Liver (tissue), 9 donors: ENCODE measurements around the gene FBXO31. TPM values are rescaled to one million over a fixed set of nuclear protein-coding genes. Genes with fewer than 3 reads are reported as not detected.
A peak's percentile ranks its signal among the peaks of the same experiment; 100 is the strongest.

Experiments
- DNase-seq: peaks from one replicate; pipeline ENCODE4 v3.0.0-alpha.2; 2017; ENCODE audit warnings: low spot score
- H3K27ac ChIP-seq, 2 donors: one replicate each; pipeline ENCODE4 v1.7.0; 2013; ENCODE audit warnings: inconsistent platforms in 2 of 2, low read length in 2 of 2, control low read depth in 1 of 2, low read depth in 1 of 2, mild to moderate bottlenecking in 1 of 2
- H3K27me3 ChIP-seq, 4 donors: one replicate each; pipeline versions ENCODE4 v1.6.1 to v1.7.0; 2013; ENCODE audit warnings: low read length in 3 of 4, inconsistent platforms in 1 of 4, mild to moderate bottlenecking in 1 of 4, moderate library complexity in 1 of 4; ENCODE audit not compliant: control insufficient read depth in 4 of 4, insufficient read depth in 4 of 4
- H3K36me3 ChIP-seq, 4 donors: one replicate each; pipeline versions ENCODE4 v1.6.1 to v1.7.0; 2013; ENCODE audit warnings: low read length in 3 of 4, mild to moderate bottlenecking in 3 of 4, low read depth in 1 of 4, moderate library complexity in 1 of 4; ENCODE audit not compliant: control insufficient read depth in 4 of 4, insufficient read depth in 3 of 4
- H3K4me1 ChIP-seq, 4 donors: one replicate each; pipeline versions ENCODE4 v1.6.1 to v1.7.0; 2013; ENCODE audit warnings: low read length in 3 of 4, mild to moderate bottlenecking in 3 of 4, moderate library complexity in 1 of 4; ENCODE audit not compliant: control insufficient read depth in 4 of 4, insufficient read depth in 4 of 4
- H3K4me3 ChIP-seq, 3 donors: one replicate each; pipeline versions ENCODE4 v1.6.1 to v1.7.0; 2013; ENCODE audit warnings: low read length in 3 of 3, control low read depth in 1 of 3, low read depth in 1 of 3, mild to moderate bottlenecking in 1 of 3
- H3K9ac ChIP-seq, 2 donors: one replicate each; pipeline ENCODE4 v1.7.0; 2013; ENCODE audit warnings: low read length in 2 of 2, mild to moderate bottlenecking in 2 of 2, moderate library complexity in 2 of 2, control low read depth in 1 of 2, low read depth in 1 of 2
- H3K9me3 ChIP-seq, 4 donors: one replicate each; pipeline versions ENCODE4 v1.6.1 to v1.7.0; 2013; ENCODE audit warnings: low read length in 3 of 4; ENCODE audit not compliant: control insufficient read depth in 4 of 4
- FOXA1 ChIP-seq: IDR thresholded peaks from 2 replicates; pipeline ENCODE4 v1.6.1; 2016; ENCODE audit warnings: antibody characterized with exemption
- FOXA2 ChIP-seq: IDR thresholded peaks from 2 replicates; pipeline ENCODE4 v1.6.1; 2016; ENCODE audit warnings: antibody characterized with exemption
- GABPA ChIP-seq, 2 donors: IDR thresholded peaks in 1 of 2; conservative IDR thresholded peaks in 1 of 2; 2 replicates each; pipeline ENCODE4 v1.6.1; 2016; ENCODE audit warnings: antibody characterized with exemption in 2 of 2, mild to moderate bottlenecking in 1 of 2, moderate library complexity in 1 of 2
- HNF4A ChIP-seq, 2 donors: conservative IDR thresholded peaks; 2 replicates each; pipeline ENCODE4 v1.6.1; 2016; ENCODE audit warnings: antibody characterized with exemption in 2 of 2, mild to moderate bottlenecking in 2 of 2
- NR2F2 ChIP-seq: IDR thresholded peaks from 2 replicates; pipeline ENCODE4 v1.6.1; 2016; ENCODE audit warnings: antibody characterized with exemption
- RAD21 ChIP-seq, 2 donors: IDR thresholded peaks; 2 replicates each; pipeline ENCODE4 v1.6.1; 2016; ENCODE audit warnings: antibody characterized with exemption in 2 of 2, mild to moderate bottlenecking in 2 of 2
- RXRA ChIP-seq, 2 donors: IDR thresholded peaks; 2 replicates each; pipeline ENCODE4 v1.6.1; 2017 to 2018; ENCODE audit warnings: antibody characterized with exemption in 2 of 2, mild to moderate bottlenecking in 1 of 2
- SP1 ChIP-seq: IDR thresholded peaks from 2 replicates; pipeline ENCODE4 v1.6.1; 2018; ENCODE audit warnings: antibody characterized with exemption, mild to moderate bottlenecking
- YY1 ChIP-seq: IDR thresholded peaks from 2 replicates; pipeline ENCODE4 v1.6.1; 2016; ENCODE audit warnings: antibody characterized with exemption, mild to moderate bottlenecking
- WGBS: extraction: QIAGEN DNeasy Blood & Tissue Kit; methylation state at CpG from one replicate; pipeline ENCODE4 v1.1.7; 2013; 5-methylcytosine and 5-hydroxymethylcytosine counted together
- polyA plus RNA-seq, 2 donors: library from polyadenylated mRNA; stranded (reverse) in 1 of 2; unstranded in 1 of 2; fragments of 200-250 nt in 1 of 2; fragments of >200 nt in 1 of 2; fragmentation: Nextera tagmentation in 1 of 2; extraction: Ambion mirVana in 1 of 2; gene quantifications; one replicate each; pipeline versions ENCODE4 v1.2.1 to v1.2.3, GENCODE V29; 2013 to 2015
- total RNA-seq, 2 donors: library from RNA; depleted of rRNA; stranded (reverse); fragments of >200 nt; gene quantifications; one replicate each; pipeline ENCODE4 v1.2.3, GENCODE V29; 2014
- TF ChIP-seq, protein P1 (sequence below): fragments of 150-350 bp; IDR thresholded peaks from 2 replicates; pipeline ENCODE4 v1.5.1; 2017; ENCODE audit warnings: improper control_type of control experiment, low read depth, low read length; ENCODE audit not compliant: missing input control
- TF ChIP-seq, protein P2 (sequence below): IDR thresholded peaks from 2 replicates; pipeline ENCODE4 v1.6.1; 2016; ENCODE audit warnings: antibody characterized with exemption, mild to moderate bottlenecking
- TF ChIP-seq, protein P3 (sequence below): IDR thresholded peaks from 2 replicates; pipeline ENCODE4 v1.6.1; 2016; ENCODE audit warnings: antibody characterized with exemption
- TF ChIP-seq, protein P4 (sequence below): IDR thresholded peaks from 2 replicates; pipeline ENCODE4 v1.6.1; 2016; ENCODE audit warnings: antibody characterized with exemption
- donor health status: healthy.
- donor health status: healthy.
- donor health status: healthy.
- donor health status: healthy.
- donor health status: healthy.

The FBXO31 gene
- total and polyA plus RNA-seq, 4 donors, result 13.2 to 30.3 (median 18.1) TPM

DNA sequence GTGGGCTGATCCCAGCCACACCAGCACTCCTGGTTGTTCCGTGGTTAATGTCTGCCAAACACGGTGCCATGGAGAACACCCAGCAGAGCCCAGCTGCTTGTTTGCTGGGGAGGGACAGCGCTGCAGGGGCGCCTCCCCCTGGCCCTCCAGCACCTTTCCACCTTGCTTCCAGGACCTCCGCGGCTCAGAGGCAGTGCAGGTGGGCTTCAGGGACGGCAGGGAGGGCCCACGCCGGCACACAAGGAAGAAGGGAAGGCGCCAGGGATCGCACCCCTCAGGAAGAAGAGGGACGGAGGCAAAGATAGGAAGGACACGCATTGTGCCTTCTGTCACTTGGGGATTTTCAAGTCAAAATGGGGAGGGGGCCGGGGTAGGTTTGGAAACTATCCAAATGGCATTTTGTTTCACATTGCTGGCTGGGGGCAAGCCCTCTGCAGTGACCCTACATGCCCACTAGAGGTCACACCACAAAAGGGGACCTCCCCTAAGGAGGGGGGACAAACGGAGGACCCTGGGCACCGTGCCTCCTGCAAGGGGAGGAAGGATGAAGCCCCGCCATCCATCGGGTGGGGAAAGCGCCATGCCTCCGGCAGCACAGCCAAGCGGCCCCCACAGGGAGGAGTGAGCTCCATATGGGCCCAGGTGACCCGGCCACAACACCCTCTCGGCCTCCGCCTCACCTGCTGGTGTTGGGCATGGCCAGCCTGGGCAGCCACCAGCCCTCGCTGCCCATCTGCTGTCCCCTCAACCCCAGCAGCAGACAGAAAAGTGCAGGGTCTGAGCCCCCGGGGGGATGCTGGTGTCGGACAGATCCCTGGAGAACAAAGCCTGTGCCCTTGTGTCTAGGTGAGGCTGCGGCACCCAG lies 58.9 kb downstream of the FBXO31 start:
- Histone ChIP-seq H3K4me3 (no peak overlapping the region), H3K4me1 (peaks cover 0 to 3% (median 0%) of the 10 kb centered on the region in 4 donors), H3K9ac (no peak overlapping the region), H3K36me3 (peaks cover 0 to 15% (median 1%) of the 10 kb centered on the region in 4 donors), H3K27me3 (no peaks in the 10 kb centered on the region), H3K27ac (no peak overlapping the region), H3K9me3 (no peaks in the 10 kb centered on the region)
- TF ChIP-seq, protein P1, sequence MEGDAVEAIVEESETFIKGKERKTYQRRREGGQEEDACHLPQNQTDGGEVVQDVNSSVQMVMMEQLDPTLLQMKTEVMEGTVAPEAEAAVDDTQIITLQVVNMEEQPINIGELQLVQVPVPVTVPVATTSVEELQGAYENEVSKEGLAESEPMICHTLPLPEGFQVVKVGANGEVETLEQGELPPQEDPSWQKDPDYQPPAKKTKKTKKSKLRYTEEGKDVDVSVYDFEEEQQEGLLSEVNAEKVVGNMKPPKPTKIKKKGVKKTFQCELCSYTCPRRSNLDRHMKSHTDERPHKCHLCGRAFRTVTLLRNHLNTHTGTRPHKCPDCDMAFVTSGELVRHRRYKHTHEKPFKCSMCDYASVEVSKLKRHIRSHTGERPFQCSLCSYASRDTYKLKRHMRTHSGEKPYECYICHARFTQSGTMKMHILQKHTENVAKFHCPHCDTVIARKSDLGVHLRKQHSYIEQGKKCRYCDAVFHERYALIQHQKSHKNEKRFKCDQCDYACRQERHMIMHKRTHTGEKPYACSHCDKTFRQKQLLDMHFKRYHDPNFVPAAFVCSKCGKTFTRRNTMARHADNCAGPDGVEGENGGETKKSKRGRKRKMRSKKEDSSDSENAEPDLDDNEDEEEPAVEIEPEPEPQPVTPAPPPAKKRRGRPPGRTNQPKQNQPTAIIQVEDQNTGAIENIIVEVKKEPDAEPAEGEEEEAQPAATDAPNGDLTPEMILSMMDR, result peak; percentile 70
- TF ChIP-seq, protein P2, sequence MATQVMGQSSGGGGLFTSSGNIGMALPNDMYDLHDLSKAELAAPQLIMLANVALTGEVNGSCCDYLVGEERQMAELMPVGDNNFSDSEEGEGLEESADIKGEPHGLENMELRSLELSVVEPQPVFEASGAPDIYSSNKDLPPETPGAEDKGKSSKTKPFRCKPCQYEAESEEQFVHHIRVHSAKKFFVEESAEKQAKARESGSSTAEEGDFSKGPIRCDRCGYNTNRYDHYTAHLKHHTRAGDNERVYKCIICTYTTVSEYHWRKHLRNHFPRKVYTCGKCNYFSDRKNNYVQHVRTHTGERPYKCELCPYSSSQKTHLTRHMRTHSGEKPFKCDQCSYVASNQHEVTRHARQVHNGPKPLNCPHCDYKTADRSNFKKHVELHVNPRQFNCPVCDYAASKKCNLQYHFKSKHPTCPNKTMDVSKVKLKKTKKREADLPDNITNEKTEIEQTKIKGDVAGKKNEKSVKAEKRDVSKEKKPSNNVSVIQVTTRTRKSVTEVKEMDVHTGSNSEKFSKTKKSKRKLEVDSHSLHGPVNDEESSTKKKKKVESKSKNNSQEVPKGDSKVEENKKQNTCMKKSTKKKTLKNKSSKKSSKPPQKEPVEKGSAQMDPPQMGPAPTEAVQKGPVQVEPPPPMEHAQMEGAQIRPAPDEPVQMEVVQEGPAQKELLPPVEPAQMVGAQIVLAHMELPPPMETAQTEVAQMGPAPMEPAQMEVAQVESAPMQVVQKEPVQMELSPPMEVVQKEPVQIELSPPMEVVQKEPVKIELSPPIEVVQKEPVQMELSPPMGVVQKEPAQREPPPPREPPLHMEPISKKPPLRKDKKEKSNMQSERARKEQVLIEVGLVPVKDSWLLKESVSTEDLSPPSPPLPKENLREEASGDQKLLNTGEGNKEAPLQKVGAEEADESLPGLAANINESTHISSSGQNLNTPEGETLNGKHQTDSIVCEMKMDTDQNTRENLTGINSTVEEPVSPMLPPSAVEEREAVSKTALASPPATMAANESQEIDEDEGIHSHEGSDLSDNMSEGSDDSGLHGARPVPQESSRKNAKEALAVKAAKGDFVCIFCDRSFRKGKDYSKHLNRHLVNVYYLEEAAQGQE, result no peak
- TF ChIP-seq RXRA (IDR thresholded peaks at IDR 0.05), result no peak
- no peak for TF ChIP-seq GABPA (IDR thresholded peaks at IDR 0.05 in 1 of 2, conservative IDR thresholded peaks at IDR 0.05 in 1 of 2)
- TF ChIP-seq NR2F2, result no peak
- no peak for TF ChIP-seq SP1
- TF ChIP-seq, protein P3, sequence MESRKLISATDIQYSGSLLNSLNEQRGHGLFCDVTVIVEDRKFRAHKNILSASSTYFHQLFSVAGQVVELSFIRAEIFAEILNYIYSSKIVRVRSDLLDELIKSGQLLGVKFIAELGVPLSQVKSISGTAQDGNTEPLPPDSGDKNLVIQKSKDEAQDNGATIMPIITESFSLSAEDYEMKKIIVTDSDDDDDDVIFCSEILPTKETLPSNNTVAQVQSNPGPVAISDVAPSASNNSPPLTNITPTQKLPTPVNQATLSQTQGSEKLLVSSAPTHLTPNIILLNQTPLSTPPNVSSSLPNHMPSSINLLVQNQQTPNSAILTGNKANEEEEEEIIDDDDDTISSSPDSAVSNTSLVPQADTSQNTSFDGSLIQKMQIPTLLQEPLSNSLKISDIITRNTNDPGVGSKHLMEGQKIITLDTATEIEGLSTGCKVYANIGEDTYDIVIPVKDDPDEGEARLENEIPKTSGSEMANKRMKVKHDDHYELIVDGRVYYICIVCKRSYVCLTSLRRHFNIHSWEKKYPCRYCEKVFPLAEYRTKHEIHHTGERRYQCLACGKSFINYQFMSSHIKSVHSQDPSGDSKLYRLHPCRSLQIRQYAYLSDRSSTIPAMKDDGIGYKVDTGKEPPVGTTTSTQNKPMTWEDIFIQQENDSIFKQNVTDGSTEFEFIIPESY, result no peak
- TF ChIP-seq YY1, result no peak
- peak; percentile 54 to 75 for TF ChIP-seq RAD21 (IDR thresholded peaks at IDR 0.05)
- DNase-seq, result peak; percentile 49
- 67% methylated on average over 28 of the region's 28 CpGs for WGBS

DNA sequence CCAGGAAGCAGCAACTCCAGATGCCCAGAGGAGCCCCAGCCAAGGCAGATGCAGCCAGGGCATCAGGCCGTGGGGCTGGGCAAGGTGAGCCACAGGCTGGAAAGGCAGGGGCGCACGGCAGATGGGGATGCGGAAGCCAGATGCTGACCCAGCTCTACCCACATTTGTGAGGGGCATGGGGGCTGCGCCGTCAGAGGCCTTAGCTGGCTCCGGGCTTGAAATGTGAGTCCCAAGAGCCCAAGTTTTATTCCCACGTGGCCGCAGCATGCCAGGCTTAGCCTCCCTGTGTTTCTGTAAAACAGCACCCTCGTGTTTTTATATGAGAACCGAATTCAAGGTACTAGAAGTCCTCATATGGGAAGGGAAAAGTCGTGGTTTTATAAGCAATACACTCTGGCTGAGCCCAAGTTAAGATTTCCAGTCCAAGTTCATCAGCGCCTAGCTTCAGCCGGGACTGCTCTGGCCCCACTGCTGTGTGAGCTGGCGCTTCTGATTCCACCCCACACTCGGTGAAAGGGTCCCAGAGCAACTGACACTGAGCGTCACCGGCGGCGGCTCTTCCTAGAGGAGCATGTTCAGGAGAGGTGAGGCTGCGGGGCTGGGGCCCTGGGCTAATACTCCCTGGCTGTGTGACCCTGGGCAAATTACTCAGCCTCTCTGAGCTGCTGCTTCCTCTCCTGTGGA lies 59.7 kb downstream of the FBXO31 start:
- Histone ChIP-seq H3K27me3 (no peaks in the 10 kb centered on the region), H3K36me3 (peaks cover 0 to 8% (median 0%) of the 10 kb centered on the region in 4 donors), H3K9ac (no peak overlapping the region), H3K27ac (no peak overlapping the region), H3K9me3 (no peaks in the 10 kb centered on the region), H3K4me3 (no peak overlapping the region), H3K4me1 (peaks cover 0 to 3% (median under 1%) of the 10 kb centered on the region in 4 donors)
- DNase-seq, result no peak
- WGBS, result 91% methylated on average over 21 of the region's 21 CpGs
- TF ChIP-seq FOXA1 (no peak), HNF4A (conservative IDR thresholded peaks at IDR 0.05) (no peak), YY1 (no peak), RAD21 (IDR thresholded peaks at IDR 0.05) (no peak), FOXA2 (no peak)
- TF ChIP-seq, protein P2, result no peak
- TF ChIP-seq, protein P4, sequence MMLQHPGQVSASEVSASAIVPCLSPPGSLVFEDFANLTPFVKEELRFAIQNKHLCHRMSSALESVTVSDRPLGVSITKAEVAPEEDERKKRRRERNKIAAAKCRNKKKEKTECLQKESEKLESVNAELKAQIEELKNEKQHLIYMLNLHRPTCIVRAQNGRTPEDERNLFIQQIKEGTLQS, result no peak
